Cardiac muscle cell (in vitro differentiated cells and primary cell): ENCODE data around the gene ID1. TPM values are rescaled to one million over a fixed set of nuclear protein-coding genes. Genes with fewer than 3 reads are reported as not detected.
"Not testable (repeated sequence)": the region's sequence is repeated elsewhere in the genome, so short reads cannot be mapped to it uniquely, and the experiment has no call there.

ENCODE experiments used
- DNase-seq, 2 donors: peaks; one replicate each; pipeline versions ENCODE4 v3.0.0 to v3.0.0-alpha.2; 2010 to 2017; ENCODE audit warnings: low read depth in 1 of 2, low spot score in 1 of 2
- H3K27ac ChIP-seq: fragments of 200-600 bp; sonication (generic); 2 replicates; pipeline ENCODE4 v1.5.1; 2016
- H3K27me3 ChIP-seq: fragments of 200-600 bp; sonication (generic); 2 replicates; pipeline ENCODE4 v1.6.0; 2016; ENCODE audit warnings: control low read depth
- H3K36me3 ChIP-seq: fragments of 200-600 bp; sonication (generic); 2 replicates; pipeline ENCODE4 v1.5.1; 2016; ENCODE audit warnings: control low read depth
- H3K4me1 ChIP-seq: fragments of 200-600 bp; sonication (generic); 2 replicates; pipeline ENCODE4 v1.8.1; 2017; ENCODE audit warnings: low read depth, mild to moderate bottlenecking, mixed run types
- H3K4me3 ChIP-seq: fragments of 200-600 bp; sonication (generic); 2 replicates; pipeline ENCODE4 v1.5.1; 2016; ENCODE audit warnings: mild to moderate bottlenecking
- H3K9me3 ChIP-seq: fragments of 200-600 bp; sonication (generic); 2 replicates; pipeline ENCODE4 v1.5.1; 2017; ENCODE audit warnings: low read depth, mild to moderate bottlenecking, control low read depth
- CTCF ChIP-seq: IDR thresholded peaks from 2 replicates; pipeline ENCODE4 v1.5.1; 2012; ENCODE audit warnings: low read depth, mild to moderate bottlenecking, low read length
- polyA plus RNA-seq: library from polyadenylated mRNA; unstranded; fragments of >200 nt; fragmentation: Nextera tagmentation; extraction: Ambion mirVana; gene quantifications from 2 replicates; pipeline ENCODE4 v1.2.1, GENCODE V29; 2016
- total RNA-seq: library from RNA; depleted of rRNA; stranded (reverse); fragments of >200 nt; gene quantifications from 2 replicates; pipeline ENCODE4 v1.2.3, GENCODE V29; 2016

The ID1 gene
- total and polyA plus RNA-seq, 2 experiments from 2014 or later: 152 to 766 TPM

DNA sequence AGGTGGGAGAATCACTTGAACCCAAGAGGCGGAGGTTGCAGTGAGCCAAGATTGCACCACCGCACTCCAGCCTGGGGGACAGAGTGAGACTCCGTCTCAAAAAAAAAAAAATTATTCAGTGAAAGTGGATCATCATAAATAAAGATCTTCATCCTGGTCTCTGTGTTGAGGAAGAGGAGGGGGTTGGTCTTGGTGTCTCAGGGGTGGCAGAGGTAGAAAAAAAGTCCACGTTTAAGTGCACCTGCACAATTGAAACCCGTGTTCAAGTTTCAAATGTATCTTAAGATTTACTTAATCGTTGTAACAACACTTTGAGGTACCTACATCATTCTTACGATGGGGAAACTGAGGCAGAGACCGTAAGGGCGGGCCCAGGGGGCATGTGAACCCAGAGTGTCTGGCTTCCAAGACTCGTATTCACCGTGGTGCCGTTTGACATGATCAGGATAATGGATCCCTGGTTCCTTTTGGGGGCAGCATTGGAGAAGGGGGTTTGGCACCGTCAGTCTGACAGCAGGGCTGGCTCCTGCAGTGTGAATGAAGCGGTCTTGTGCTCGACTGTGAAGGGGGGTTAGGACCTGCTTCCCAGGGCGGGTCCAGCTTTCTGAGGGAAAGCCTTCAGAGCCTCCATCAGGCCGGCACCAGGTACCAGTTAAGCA is 32.9 kb upstream of the ID1 start:
- Histone ChIP-seq H3K4me1 (peaks cover 20% of the 10 kb centered on the region), H3K36me3 (no peaks in the 10 kb centered on the region), H3K9me3 (no peaks in the 10 kb centered on the region), H3K27ac (peak overlapping the region; percentile 96), H3K27me3 (no peaks in the 10 kb centered on the region), H3K4me3 (peak overlapping the region; percentile 17)
- no peak for TF ChIP-seq CTCF
- no peak for DNase-seq

DNA sequence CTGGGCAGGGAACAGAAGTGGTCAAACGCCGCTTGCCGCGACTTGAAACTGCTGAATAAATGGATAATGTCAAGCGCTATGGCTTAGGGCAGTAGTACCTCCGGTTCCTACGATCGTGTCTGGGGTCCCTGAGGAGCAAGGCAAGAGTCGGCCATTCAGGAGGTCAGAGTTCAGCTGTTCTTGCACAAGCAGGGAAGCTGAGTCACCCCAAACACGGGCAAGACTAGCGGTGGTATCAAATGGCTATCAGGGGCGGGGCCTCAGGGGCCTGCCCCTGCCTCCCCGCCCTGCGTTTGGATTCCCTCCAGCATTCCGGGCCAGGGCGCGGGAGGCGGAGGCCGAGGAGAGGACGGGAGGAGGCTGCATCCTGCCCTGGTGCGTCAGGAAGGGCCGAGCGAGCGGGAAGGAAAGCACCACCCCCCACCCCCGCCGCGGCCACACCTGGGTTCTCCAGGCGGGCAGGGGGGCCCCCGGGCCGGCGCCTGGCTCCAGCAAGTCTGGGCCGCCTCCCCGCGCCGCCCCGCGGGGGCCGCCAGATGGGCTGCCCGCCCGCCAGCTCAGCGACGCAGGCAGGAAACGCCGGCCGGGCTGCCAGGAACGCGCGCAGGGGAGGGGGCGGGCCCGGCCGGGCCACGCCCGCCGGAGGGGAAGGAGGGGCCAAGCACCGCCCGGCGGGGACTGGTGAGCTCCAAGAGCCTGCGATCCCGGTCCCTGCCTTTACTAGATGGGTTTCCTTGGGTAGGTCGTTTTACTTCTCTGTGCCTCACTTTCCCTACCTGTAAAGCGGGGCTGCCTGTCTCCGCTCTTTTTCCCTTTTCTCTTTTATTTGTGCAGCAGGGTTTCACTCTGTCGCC is 32.2 kb upstream of the ID1 start:
- peak overlapping the region; percentile 96 for H3K27ac ChIP-seq
- no peaks in the 10 kb centered on the region for H3K27me3 ChIP-seq
- no peaks in the 10 kb centered on the region for H3K9me3 ChIP-seq
- peak; percentile 95 to 99 for DNase-seq
- peaks cover 20% of the 10 kb centered on the region for H3K4me1 ChIP-seq
- H3K4me3 ChIP-seq: peak overlapping the region; percentile 27
- H3K36me3 ChIP-seq: no peaks in the 10 kb centered on the region
- TF ChIP-seq CTCF: no peak

- Histone ChIP-seq H3K27ac (peak overlapping the region; percentile 96), H3K4me3 (peak overlapping the region; percentile 27), H3K36me3 (no peaks in the 10 kb centered on the region), H3K9me3 (no peaks in the 10 kb centered on the region), H3K27me3 (no peaks in the 10 kb centered on the region), H3K4me1 (peaks cover 14% of the 10 kb centered on the region)
- no peak for TF ChIP-seq CTCF
- no peak for DNase-seq
These were observed 31.4 kb upstream of the ID1 start for GRCh38 chr20:31573555-31574321.

GRCh38 chr20:31574986-31575385 is 30.1 kb upstream of the ID1 start:
- H3K27me3 ChIP-seq, H3K4me1 ChIP-seq, H3K36me3 ChIP-seq, DNase-seq, H3K27ac ChIP-seq, H3K9me3 ChIP-seq, H3K4me3 ChIP-seq: not testable (repeated sequence)

DNA sequence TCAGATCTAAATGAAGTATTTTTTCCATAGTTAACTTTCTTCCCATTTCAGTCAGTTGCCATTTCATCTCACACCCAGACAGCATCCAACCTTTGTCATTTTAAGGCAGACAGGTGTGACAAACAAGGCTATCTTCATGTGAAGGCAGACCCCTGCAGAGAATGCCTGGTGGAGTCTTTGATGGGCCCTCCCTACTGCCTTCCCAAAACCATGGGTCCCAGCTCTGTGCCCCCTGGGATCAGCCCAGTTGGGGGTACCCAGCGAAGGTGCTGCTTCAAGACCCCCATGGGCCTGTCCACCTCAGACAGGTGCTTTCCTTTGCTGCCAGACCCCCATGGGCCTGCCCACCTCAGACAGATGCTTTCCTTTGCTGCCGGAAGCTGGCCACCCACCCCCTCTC is 28.3 kb upstream of the ID1 start:
- TF ChIP-seq CTCF: no peak
- Histone ChIP-seq H3K4me1 (peaks cover 6% of the 10 kb centered on the region), H3K27ac (peak overlapping the region; percentile 38)

More for the DNA sequence above, 28.3 kb upstream of the ID1 start:
- H3K36me3 ChIP-seq: no peaks in the 10 kb centered on the region
- no peaks in the 10 kb centered on the region for H3K9me3 ChIP-seq
- H3K27me3 ChIP-seq: no peaks in the 10 kb centered on the region
- H3K4me3 ChIP-seq: no peak overlapping the region
- DNase-seq: no peak
